Vagina (tissue), 2 donors: Measurements from ENCODE around the gene EXD3. TPM values are rescaled to one million over a fixed set of nuclear protein-coding genes. Genes with fewer than 3 reads are reported as not detected.
A peak's percentile ranks its signal among the peaks of the same experiment; 100 is the strongest.

Experiments used
- DNase-seq, 2 donors: peaks; one replicate each; pipeline ENCODE4 v3.0.0-alpha.2; 2017; ENCODE audit errors: extremely low spot score in 2 of 2
- H3K27ac ChIP-seq: fragments of 200-600 bp; sonication (generic); one replicate; pipeline ENCODE4 v1.5.1; 2019
- H3K27me3 ChIP-seq: fragments of 200-600 bp; sonication (generic); one replicate; pipeline ENCODE4 v1.5.1; 2019
- H3K36me3 ChIP-seq, 2 donors: fragments of 200-600 bp; sonication (generic); one replicate each; pipeline ENCODE4 v1.5.1; 2017 to 2019
- H3K4me1 ChIP-seq: fragments of 200-600 bp; sonication (generic); one replicate; pipeline ENCODE4 v1.5.1; 2019
- H3K4me3 ChIP-seq, 2 donors: fragments of 200-600 bp; sonication (generic); 1 replicate in 1 of 2; 2 replicates in 1 of 2; pipeline ENCODE4 v1.5.1; 2016 to 2019
- H3K9me3 ChIP-seq: fragments of 200-600 bp; sonication (generic); one replicate; pipeline ENCODE4 v1.5.1; 2019
- CTCF ChIP-seq, 3 experiments: fragments of 450-650 bp in 2 of 3; fragments of 200-600 bp in 1 of 3; sonication (generic) in 1 of 3; IDR thresholded peaks; one replicate each; pipeline ENCODE4 v1.5.1; 2017 to 2019; ENCODE audit warnings: antibody characterized with exemption in 3 of 3, mild to moderate bottlenecking in 2 of 3, moderate library complexity in 2 of 3
- POLR2A ChIP-seq, 2 donors: fragments of 450-650 bp; IDR thresholded peaks; one replicate each; pipeline ENCODE4 v1.6.1; 2017; ENCODE audit warnings: antibody characterized with exemption in 2 of 2, mild to moderate bottlenecking in 2 of 2, moderate library complexity in 2 of 2
- POLR2AphosphoS5 ChIP-seq, 2 donors: sonication (generic); formaldehyde crosslinking; IDR thresholded peaks; one replicate each; pipeline ENCODE4 v1.9.0; 2017; ENCODE audit warnings: antibody characterized with exemption in 2 of 2, mild to moderate bottlenecking in 2 of 2, low read depth in 1 of 2; ENCODE audit not compliant: insufficient read depth in 1 of 2
- intact Hi-C: fragments of 100-400 bp; cut with DNase I; formaldehyde crosslinking; loops from one replicate; pipeline ENCODE4 v1.15.1; 2023
- total RNA-seq: library from RNA; depleted of rRNA; stranded (reverse); fragments of >200 nt; gene quantifications from one replicate; pipeline ENCODE4 v1.2.3, GENCODE V29; 2016

The EXD3 gene
- total RNA-seq, 1 donor from 2014 or later: 35.6 TPM

GRCh38 chr9:137314561-137315560 is 108.1 kb downstream of the EXD3 start:
- Histone ChIP-seq H3K4me3 (no peak overlapping the region), H3K27ac (peak overlapping the region; percentile 76), H3K4me1 (peaks cover 55% of the 10 kb centered on the region), H3K36me3 (no peaks in the 10 kb centered on the region), H3K27me3 (no peaks in the 10 kb centered on the region), H3K9me3 (no peaks in the 10 kb centered on the region)
- TF ChIP-seq CTCF (IDR thresholded peaks at IDR 0.05): no peak
- no peak for TF ChIP-seq POLR2AphosphoS5 (IDR thresholded peaks at IDR 0.05; ENCODE audit: insufficient read depth in 1 of 2, low read depth in 1 of 2)
- TF ChIP-seq POLR2A (IDR thresholded peaks at IDR 0.05): no peak
- intact Hi-C loops: no loop called here
- DNase-seq: no peak

- no peak for TF ChIP-seq POLR2A (IDR thresholded peaks at IDR 0.05)
- TF ChIP-seq POLR2AphosphoS5 (IDR thresholded peaks at IDR 0.05; ENCODE audit: insufficient read depth in 1 of 2, low read depth in 1 of 2): no peak
- no peak for TF ChIP-seq CTCF (IDR thresholded peaks at IDR 0.05)
- Histone ChIP-seq H3K4me1 (peaks cover 55% of the 10 kb centered on the region), H3K9me3 (no peaks in the 10 kb centered on the region), H3K27ac (peak overlapping the region; percentile 33), H3K36me3 (no peaks in the 10 kb centered on the region), H3K27me3 (no peaks in the 10 kb centered on the region), H3K4me3 (no peak overlapping the region)
- no peak for DNase-seq
- intact Hi-C loops: no loop called here
Observed at GRCh38 chr9:137313956-137314560, 108.9 kb downstream of the EXD3 start.

- DNase-seq: no peak
- H3K27me3 ChIP-seq: no peaks in the 10 kb centered on the region
- peak overlapping the region; percentile 87 for H3K27ac ChIP-seq
- peaks cover 55% of the 10 kb centered on the region for H3K4me1 ChIP-seq
- no peaks in the 10 kb centered on the region for H3K9me3 ChIP-seq
- intact Hi-C loops: no loop called here
- no peak overlapping the region for H3K4me3 ChIP-seq
- no peaks in the 10 kb centered on the region for H3K36me3 ChIP-seq
- TF ChIP-seq CTCF (IDR thresholded peaks at IDR 0.05): no peak
- no peak for TF ChIP-seq POLR2A (IDR thresholded peaks at IDR 0.05)
- no peak for TF ChIP-seq POLR2AphosphoS5 (IDR thresholded peaks at IDR 0.05; ENCODE audit: insufficient read depth in 1 of 2, low read depth in 1 of 2)
Observed at GRCh38 chr9:137313326-137313936, 109.5 kb downstream of the EXD3 start.

GRCh38 chr9:137312852-137313325 is 110.1 kb downstream of the EXD3 start:
- DNase-seq: no peak
- TF ChIP-seq POLR2A (IDR thresholded peaks at IDR 0.05) (no peak), POLR2AphosphoS5 (IDR thresholded peaks at IDR 0.05; ENCODE audit: insufficient read depth in 1 of 2, low read depth in 1 of 2) (no peak), CTCF (IDR thresholded peaks at IDR 0.05) (no peak)
- H3K27me3 ChIP-seq: no peaks in the 10 kb centered on the region
- peaks cover 59% of the 10 kb centered on the region for H3K4me1 ChIP-seq
- no peak overlapping the region for H3K4me3 ChIP-seq
- H3K27ac ChIP-seq: peak overlapping the region; percentile 87
- intact Hi-C loops: no loop called here
- H3K36me3 ChIP-seq: no peaks in the 10 kb centered on the region
- H3K9me3 ChIP-seq: no peaks in the 10 kb centered on the region
